ENCODE results near the gene ELAC2. TPM values are rescaled to one million over a fixed set of nuclear protein-coding genes. Genes with fewer than 3 reads are reported as not detected.

The ELAC2 gene
- total and polyA plus RNA-seq, 2 of the 4 experiments (the other 2 are of a cell fraction), result 75.2 to 80.7 TPM

- Histone ChIP-seq H3K4me1 (ENCODE audit: control insufficient read depth, insufficient read depth, low read length) (no peaks in the 10 kb centered on the region), H3K9me3 (ENCODE audit: control insufficient read depth, insufficient read depth, low read length) (no peaks in the 10 kb centered on the region), H2AK5ac (ENCODE audit: low read depth, low read length) (no peak overlapping the region), H3K4me3 (ENCODE audit: insufficient read depth, low read depth, low read length) (no peak overlapping the region), H4K20me1 (ENCODE audit: insufficient read depth, low read length) (peaks cover 6% of the 10 kb centered on the region; the same call in 1 of the 2 replicates), H4K5ac (ENCODE audit: low read depth, low read length) (no peak overlapping the region), H3K27ac (ENCODE audit: insufficient read depth, low read length) (no peak overlapping the region), H3K23ac (ENCODE audit: low read depth, low read length) (no peak overlapping the region), H4K91ac (ENCODE audit: insufficient read depth, low read depth, low read length) (no peak overlapping the region), H2BK5ac (ENCODE audit: low read depth, low read length, poor library complexity, severe bottlenecking) (no peak overlapping the region), H2BK120ac (ENCODE audit: low read depth, low read length) (no peak overlapping the region), H3K27me3 (ENCODE audit: control insufficient read depth, insufficient read depth, low read length) (no peaks in the 10 kb centered on the region), H2AK9ac (replicated peaks; ENCODE audit: low read depth, low read length, poor library complexity) (no peak overlapping the region), H2BK20ac (ENCODE audit: low read depth, low read length) (no peak overlapping the region), H3K14ac (replicated peaks; ENCODE audit: low read depth, low read length) (no peak overlapping the region), H3K18ac (ENCODE audit: low read depth, low read length) (no peak overlapping the region), H2BK15ac (ENCODE audit: low read depth, low read length) (no peak overlapping the region), H3K79me1 (ENCODE audit: low read depth in 1 of 2, low read length in 2 of 2) (peaks cover 4 to 19% of the 10 kb centered on the region in 2 experiments; a peak in 1 of 4 replicates), H3K36me3 (ENCODE audit: control insufficient read depth, insufficient read depth, low read length) (peaks cover 73% of the 10 kb centered on the region), H3K56ac (ENCODE audit: extremely low read depth, insufficient read depth, low read length) (no peak overlapping the region), H3K4me2 (ENCODE audit: low read depth, low read length) (no peak overlapping the region), H3K9ac (ENCODE audit: low read depth, low read length) (no peak overlapping the region), H3K4ac (ENCODE audit: low read depth, low read length) (no peak overlapping the region), H4K8ac (ENCODE audit: low read depth in 2 of 2, low read length in 2 of 2) (no peak overlapping the region), H3K9me1 (ENCODE audit: insufficient read depth, low read length) (no peaks in the 10 kb centered on the region), H2AFZ (replicated peaks; ENCODE audit: low read length, poor library complexity) (no peak overlapping the region)
- ATAC-seq (ENCODE audit: low read depth) (no peak), DNase-seq (no peak)
- CTCF ChIA-PET, result no interaction called here
- in situ Hi-C loops (cut with MboI; ENCODE audit: low sequenced_read_pairs) (no loop called here), intact Hi-C loops (cut with micrococcal nuclease) (no loop called here), dilution Hi-C loops (cut with HindIII; ENCODE audit: low sequenced_read_pairs, unreplicated experiment) (no loop called here)
- no TSS peak for BruUV-seq (replicated peaks)
- POLR2A ChIA-PET (ENCODE audit: unreplicated experiment), result no interaction called here
- WGBS, 2 experiments (ENCODE audit: extremely low coverage in 2 of 2, insufficient read length in 1 of 2), result no CpG with 5 or more reads among the region's 5 CpGs
- TF ChIP-seq MAFK (IDR thresholded peaks at IDR 0.05; ENCODE audit: low read depth, low read length) (no peak), CTCF (conservative IDR thresholded peaks at IDR 0.05; ENCODE audit: low read depth, low read length) (no peak), CEBPB (IDR thresholded peaks at IDR 0.05; ENCODE audit: low read depth, low read length) (no peak), USF2 (IDR thresholded peaks at IDR 0.05; ENCODE audit: low read depth, low read length) (no peak), POLR2A (IDR thresholded peaks at IDR 0.05; ENCODE audit: low read depth, low read length) (no peak), BHLHE40 (IDR thresholded peaks at IDR 0.05; ENCODE audit: low read depth, low read length) (no peak), ELK1 (IDR thresholded peaks at IDR 0.05; ENCODE audit: borderline replicate concordance, low read depth, low read length) (no peak), FOS (IDR thresholded peaks at IDR 0.05; ENCODE audit: low read depth, low read length) (no peak), MXI1 (IDR thresholded peaks at IDR 0.05; ENCODE audit: borderline replicate concordance, low read depth, low read length) (no peak), RFX5 (IDR thresholded peaks at IDR 0.05; ENCODE audit: low read depth, low read length) (no peak), RCOR1 (IDR thresholded peaks at IDR 0.05; ENCODE audit: insufficient replicate concordance, low read length) (no peak), SMC3 (IDR thresholded peaks at IDR 0.05; ENCODE audit: low read depth, low read length) (no peak), CHD1 (IDR thresholded peaks at IDR 0.05; ENCODE audit: low read depth, low read length) (no peak), MAZ (IDR thresholded peaks at IDR 0.05; ENCODE audit: borderline replicate concordance, low read depth, low read length) (no peak), NFE2L2 (IDR thresholded peaks at IDR 0.05; ENCODE audit: low read depth, low read length) (no peak), RAD21 (IDR thresholded peaks at IDR 0.05; ENCODE audit: low read length) (no peak)
Observed at GRCh38 chr17:12998874-12999273, 19.0 kb downstream of the ELAC2 start.
